Endothelial cell of umbilical vein (primary cell): Measurements from ENCODE around the gene SIRPG. TPM values are rescaled to one million over a fixed set of nuclear protein-coding genes. Genes with fewer than 3 reads are reported as not detected.

Experiments used
- BruUV-seq: library from RNA; stranded (reverse); fragments of 400-500 nt; replicated peaks from 2 replicates; lab custom pipeline; 2021; lab: Mats Ljungman, UMichigan
- CTCF ChIA-PET: fragments of 300-600, 350-600 bp; sonication (Branson Sonifier 250); formaldehyde crosslinking; loops from one replicate; lab custom pipeline; 2021; ENCODE audit warnings: antibody characterized with exemption, inconsistent platforms; lab: Charles Lee
- POLR2A ChIA-PET: fragments of 300-600, 350-600 bp; sonication (Branson Sonifier 250); formaldehyde crosslinking; loops from one replicate; lab custom pipeline; 2021; ENCODE audit warnings: antibody characterized with exemption, inconsistent platforms; lab: Charles Lee
- DNase-seq: peaks from one replicate; pipeline ENCODE4 v3.0.0-alpha.2; 2011; ENCODE audit warnings: low read depth, low spot score
- FAIRE-seq: peaks from 2 replicates; lab custom pipeline; 2011; peaks lifted over from hg19 to GRCh38; lab: Jason Lieb, UNC
- H2AFZ ChIP-seq: 2 replicates; pipeline ENCODE4 v1.6.0; 2012; ENCODE audit warnings: low read depth, low read length, control low read depth, inconsistent platforms
- H3K27ac ChIP-seq: 2 replicates; pipeline ENCODE4 v1.5.1; 2011; ENCODE audit warnings: low read depth, mild to moderate bottlenecking, control low read depth, low read length, moderate library complexity; ENCODE audit not compliant: insufficient read depth
- H3K27me3 ChIP-seq, 2 experiments: 2 replicates each; pipeline versions ENCODE4 v1.6.0 to v1.6.1; 2011; ENCODE audit warnings: low read length in 2 of 2, mixed read lengths in 1 of 2; ENCODE audit not compliant: control insufficient read depth in 2 of 2, insufficient read depth in 2 of 2
- H3K36me3 ChIP-seq, 2 experiments: 2 replicates in 1 of 2; 3 replicates in 1 of 2; pipeline ENCODE4 v1.5.1; 2011; ENCODE audit warnings: low read length in 2 of 2, mild to moderate bottlenecking in 1 of 2, moderate library complexity in 1 of 2; ENCODE audit not compliant: control insufficient read depth in 2 of 2, insufficient read depth in 2 of 2; ENCODE audit errors: extremely low read depth in 1 of 2
- H3K4me1 ChIP-seq: 3 replicates; pipeline ENCODE4 v1.5.1; 2011; ENCODE audit warnings: mild to moderate bottlenecking, low read length; ENCODE audit not compliant: control insufficient read depth, insufficient read depth; ENCODE audit errors: extremely low read depth
- H3K4me2 ChIP-seq: 2 replicates; pipeline ENCODE4 v1.6.1; 2011; ENCODE audit warnings: low read length, control low read depth, mixed read lengths; ENCODE audit not compliant: insufficient read depth
- H3K4me3 ChIP-seq, 3 experiments: fragments of 200-600 bp in 1 of 3; sonication (generic), shearing (Covaris generic) in 1 of 3; replicated peaks in 1 of 3; 2 replicates each; pipeline ENCODE4 v1.5.1; 2011 to 2016; ENCODE audit warnings: control low read depth in 3 of 3, low read length in 3 of 3, mild to moderate bottlenecking in 2 of 3, inconsistent platforms in 1 of 3, low read depth in 1 of 3, moderate library complexity in 1 of 3; ENCODE audit not compliant: insufficient read depth in 1 of 3
- H3K79me2 ChIP-seq: 2 replicates; pipeline ENCODE4 v1.6.0; 2012; ENCODE audit warnings: low read length, inconsistent platforms; ENCODE audit not compliant: control insufficient read depth, insufficient read depth
- H3K9ac ChIP-seq: replicated peaks from 2 replicates; pipeline ENCODE3; 2011; ENCODE audit warnings: low read length, control low read depth; ENCODE audit not compliant: insufficient read depth; ENCODE audit errors: extremely low read depth
- H3K9me1 ChIP-seq: replicated peaks from 3 replicates; pipeline ENCODE4 v1.6.0; 2011; ENCODE audit warnings: mild to moderate bottlenecking, low read length; ENCODE audit not compliant: control insufficient read depth, insufficient read depth; ENCODE audit errors: extremely low read depth
- H3K9me3 ChIP-seq: replicated peaks from 2 replicates; pipeline ENCODE4 v1.5.1; 2012; ENCODE audit warnings: low read length, inconsistent platforms; ENCODE audit not compliant: control insufficient read depth, insufficient read depth
- H4K20me1 ChIP-seq: replicated peaks from 2 replicates; pipeline ENCODE3; 2011; ENCODE audit warnings: mild to moderate bottlenecking, low read length; ENCODE audit not compliant: control insufficient read depth, insufficient read depth; ENCODE audit errors: extremely low read depth
- FOS ChIP-seq: IDR thresholded peaks from 2 replicates; pipeline ENCODE4 v1.6.1; 2011; ENCODE audit warnings: mild to moderate bottlenecking, low read length, moderate library complexity, borderline replicate concordance; ENCODE audit not compliant: insufficient read depth
- GATA2 ChIP-seq: IDR thresholded peaks from 2 replicates; pipeline ENCODE4 v1.7.0; 2011; ENCODE audit warnings: low read depth, mild to moderate bottlenecking, moderate library complexity, mixed read lengths, low read length; ENCODE audit not compliant: insufficient read length, insufficient read depth
- JUN ChIP-seq: IDR thresholded peaks from 2 replicates; pipeline ENCODE4 v1.6.1; 2011; ENCODE audit warnings: borderline replicate concordance, low read depth; ENCODE audit not compliant: insufficient read length, insufficient read depth
- MAX ChIP-seq: IDR thresholded peaks from 2 replicates; pipeline ENCODE4 v1.6.1; 2011; ENCODE audit not compliant: insufficient read depth, insufficient read length
- MYC ChIP-seq: IDR thresholded peaks from one replicate; pipeline ENCODE4 v1.6.1; 2011; ENCODE audit warnings: mild to moderate bottlenecking, low read depth, low read length
- POLR2A ChIP-seq: IDR thresholded peaks from 2 replicates; pipeline ENCODE4 v1.6.1; 2012; ENCODE audit warnings: low read depth, mild to moderate bottlenecking, control low read depth, low read length
- POLR2AphosphoS5 ChIP-seq: IDR thresholded peaks from 2 replicates; pipeline ENCODE4 v1.6.1; 2012; ENCODE audit warnings: low read depth, mild to moderate bottlenecking, control low read depth, low read length, moderate library complexity; ENCODE audit not compliant: insufficient read depth
- dilution Hi-C: fragments of 300-500 bp; cut with MboI; formaldehyde crosslinking; loops from one replicate; pipeline ENCODE4 v1.15.0; 2019; ENCODE audit warnings: low sequenced_read_pairs; ENCODE audit not compliant: extremely low pct_ligation_motif_present
- intact Hi-C: fragments of 100-400 bp; cut with micrococcal nuclease; formaldehyde crosslinking; loops from one replicate; pipeline ENCODE4 v1.10.0; 2022
- polyA plus RNA-seq, 4 experiments: library from polyadenylated mRNA; depleted of rRNA in 3 of 4; stranded (reverse) in 3 of 4; unstranded in 1 of 4; fragments of >200 nt; gene quantifications; 2 replicates each; pipeline versions ENCODE4 v1.2.1 to v1.2.3, GENCODE V29; 2011 to 2012; ENCODE audit warnings: missing spikeins in 1 of 4
- total RNA-seq: library from RNA; stranded (reverse); gene quantifications from 2 replicates; pipeline ENCODE4 v1.2.3, GENCODE V29; 2021

SIRPG gene
- total and polyA plus RNA-seq, 2 donors (not counting 3 experiments of a cell fraction or from before 2014, with no cell fraction given), result not detected

- no peaks in the 10 kb centered on the region for H3K27me3 ChIP-seq
- peaks cover 28% of the 10 kb centered on the region for H3K4me1 ChIP-seq
- intact Hi-C loops (no loop called here), dilution Hi-C loops (no loop called here)
- H3K4me2 ChIP-seq, result no peak overlapping the region
- H2AFZ ChIP-seq, result no peak overlapping the region
- no peaks in the 10 kb centered on the region for H3K79me2 ChIP-seq
- no peak overlapping the region for H3K9ac ChIP-seq
- no peaks in the 10 kb centered on the region for H3K9me3 ChIP-seq
- POLR2A ChIA-PET, result interaction anchor here (0.6 to 0.8 kb wide), 2 partner anchors 10 to 154 kb away, joined by 3 to 6 read pairs; no protein-coding TSS in a partner anchor
- H3K36me3 ChIP-seq, result no peaks in the 10 kb centered on the region
- DNase-seq (peak; percentile 0), FAIRE-seq (no peak)
- H4K20me1 ChIP-seq, result no peaks in the 10 kb centered on the region
- BruUV-seq, result no TSS peak
- H3K27ac ChIP-seq, result no peak overlapping the region
- H3K4me3 ChIP-seq, result no peak overlapping the region
- CTCF ChIA-PET, result interaction anchor here (0.6 to 2.1 kb wide), 3 partner anchors 120 to 154 kb away, joined by 3 to 8 read pairs (median 7); no protein-coding TSS in a partner anchor
- H3K9me1 ChIP-seq, result no peaks in the 10 kb centered on the region
- TF ChIP-seq MYC (no peak), GATA2 (no peak)
Observed at GRCh38 chr20:1623501-1624205, 33.9 kb downstream of the SIRPG start.

- H3K27me3 ChIP-seq, result no peaks in the 10 kb centered on the region
- no peaks in the 10 kb centered on the region for H3K36me3 ChIP-seq
- H3K79me2 ChIP-seq, result no peaks in the 10 kb centered on the region
- no peak overlapping the region for H3K9ac ChIP-seq
- POLR2A ChIA-PET, result no interaction called here
- H3K4me1 ChIP-seq, result peaks cover 38% of the 10 kb centered on the region
- no peaks in the 10 kb centered on the region for H4K20me1 ChIP-seq
- CTCF ChIA-PET, result interaction anchor here (2.1 kb wide), 1 partner anchor 155 kb away, joined by 7 read pairs; no protein-coding TSS in a partner anchor
- H3K4me2 ChIP-seq, result no peak overlapping the region
- H3K4me3 ChIP-seq, result no peak overlapping the region
- dilution Hi-C loops, result no loop called here
- H2AFZ ChIP-seq, result peak overlapping the region; percentile 27
- no peaks in the 10 kb centered on the region for H3K9me3 ChIP-seq
- peak; percentile 35 for FAIRE-seq
- H3K27ac ChIP-seq, result no peak overlapping the region
- H3K9me1 ChIP-seq, result no peaks in the 10 kb centered on the region
- intact Hi-C loops, result no loop called here
- peak; percentile 7 for DNase-seq
- BruUV-seq, result no TSS peak
- TF ChIP-seq GATA2 (peak; percentile 11), POLR2A (no peak), MAX (no peak), MYC (no peak), POLR2AphosphoS5 (no peak), JUN (no peak), FOS (no peak)
Observed at GRCh38 chr20:1622450-1622849, 35.1 kb downstream of the SIRPG start.
